NCI-H82 (cell line): ENCODE measurements around the gene VIT.

Experiments used
- DNase-seq: peaks from one replicate; lab custom pipeline; 2025; lab: John Stamatoyannopoulos, UW

The VIT gene

DNA sequence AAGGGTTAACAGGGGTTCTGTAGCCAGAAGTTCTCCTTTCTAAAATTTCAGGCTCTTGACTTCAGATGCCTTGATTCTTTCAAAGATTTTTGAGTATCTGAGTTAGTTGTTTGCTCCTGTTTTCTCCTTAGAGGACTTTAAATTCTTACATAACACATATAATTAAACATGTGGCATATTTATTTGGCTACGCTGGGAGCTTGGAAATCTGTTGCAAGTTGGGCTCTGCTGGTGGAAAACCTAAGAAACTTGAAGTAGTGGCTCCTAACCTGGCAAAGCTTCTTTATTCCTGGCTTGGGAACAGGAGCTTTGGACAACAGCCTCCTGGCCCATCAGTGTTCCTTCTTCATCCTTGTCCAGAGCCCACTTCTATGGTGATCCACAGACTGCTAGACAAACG is 72.6 kb downstream of the VIT start:
- DNase-seq = no peak

GRCh38 chr2:36770542-36771287 is 74.2 kb downstream of the VIT start:
- peak; percentile 79 for DNase-seq

DNA sequence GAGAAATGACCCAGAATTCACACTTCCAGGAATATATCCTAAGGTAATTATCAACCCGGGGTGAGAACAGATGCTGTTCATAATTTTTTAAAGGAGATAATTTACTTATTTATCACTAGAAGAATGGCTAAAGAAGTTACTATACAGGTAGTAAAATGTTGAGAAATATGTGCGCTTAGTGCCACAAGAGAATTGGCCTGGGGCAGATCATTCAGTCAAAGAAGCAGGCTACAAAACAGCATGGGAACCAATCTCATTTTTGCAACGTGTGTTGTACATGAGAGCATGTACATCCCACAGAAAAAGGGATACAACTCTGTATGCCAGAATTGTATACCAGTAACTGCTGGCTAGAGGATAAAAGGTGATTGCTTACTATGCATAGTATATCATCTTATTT is 75.2 kb downstream of the VIT start:
- no peak for DNase-seq

- DNase-seq = no peak
Observed at GRCh38 chr2:36773947-36774346, 77.4 kb downstream of the VIT start.

GRCh38 chr2:36775261-36775660 is 78.8 kb downstream of the VIT start:
- DNase-seq = no peak

DNA sequence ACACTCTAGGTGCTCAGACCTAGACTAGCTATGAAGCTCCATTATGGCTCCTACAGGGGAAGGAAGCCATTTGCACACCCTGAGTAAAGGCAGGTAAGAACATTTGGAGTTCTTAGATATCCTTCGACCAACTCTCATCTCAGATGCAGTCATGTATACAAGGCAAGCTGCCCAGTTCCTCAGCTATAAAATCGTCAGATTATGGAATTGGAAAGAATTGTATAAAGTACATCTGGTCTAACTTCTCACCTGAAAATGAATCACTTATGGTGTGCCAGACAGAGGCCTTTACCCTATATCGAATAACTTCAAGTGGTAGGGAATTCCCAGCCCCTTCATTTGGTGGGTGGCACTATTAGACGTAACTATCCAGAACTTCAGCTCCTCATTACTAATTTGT is 79.3 kb downstream of the VIT start:
- DNase-seq = no peak

GRCh38 chr2:36777272-36777671 is 80.8 kb downstream of the VIT start:
- DNase-seq = no peak

DNA sequence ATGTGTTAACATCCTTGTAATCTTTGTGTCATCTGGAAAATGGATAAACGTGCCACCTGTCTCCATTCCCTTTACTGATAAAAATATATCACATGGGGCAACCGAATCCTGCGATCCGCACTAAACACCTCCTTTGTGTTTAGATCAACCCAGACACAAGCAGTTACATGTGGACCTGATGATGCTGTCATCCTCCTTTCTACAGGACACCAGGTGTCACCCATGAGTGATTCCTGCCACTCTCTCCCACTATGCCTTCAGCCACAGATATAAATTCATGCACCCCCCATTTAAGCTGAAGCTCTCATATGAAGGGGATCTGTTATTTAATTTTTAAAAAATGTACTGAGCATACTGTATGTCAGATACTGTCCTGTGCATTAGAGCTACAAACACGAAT is 81.3 kb downstream of the VIT start:
- no peak for DNase-seq

DNA sequence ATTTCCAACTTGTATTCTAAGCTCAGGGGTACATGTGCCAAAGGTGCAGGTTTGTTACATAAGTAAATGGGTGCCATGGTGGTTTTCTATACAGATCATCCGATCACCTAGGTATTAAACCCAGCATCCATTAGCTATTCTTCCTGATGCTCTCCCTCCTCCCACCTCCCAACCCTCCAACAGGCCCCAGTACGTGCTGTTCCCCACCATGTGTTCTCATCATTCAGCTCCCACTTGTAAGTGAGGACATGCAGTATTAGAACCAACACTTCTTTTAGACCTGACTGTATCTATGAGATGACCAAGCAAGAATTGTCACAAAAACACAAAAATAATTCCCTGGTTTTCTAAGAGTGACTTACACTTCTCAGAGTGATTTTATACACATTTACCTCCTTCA is 83.0 kb downstream of the VIT start:
- no peak for DNase-seq

DNA sequence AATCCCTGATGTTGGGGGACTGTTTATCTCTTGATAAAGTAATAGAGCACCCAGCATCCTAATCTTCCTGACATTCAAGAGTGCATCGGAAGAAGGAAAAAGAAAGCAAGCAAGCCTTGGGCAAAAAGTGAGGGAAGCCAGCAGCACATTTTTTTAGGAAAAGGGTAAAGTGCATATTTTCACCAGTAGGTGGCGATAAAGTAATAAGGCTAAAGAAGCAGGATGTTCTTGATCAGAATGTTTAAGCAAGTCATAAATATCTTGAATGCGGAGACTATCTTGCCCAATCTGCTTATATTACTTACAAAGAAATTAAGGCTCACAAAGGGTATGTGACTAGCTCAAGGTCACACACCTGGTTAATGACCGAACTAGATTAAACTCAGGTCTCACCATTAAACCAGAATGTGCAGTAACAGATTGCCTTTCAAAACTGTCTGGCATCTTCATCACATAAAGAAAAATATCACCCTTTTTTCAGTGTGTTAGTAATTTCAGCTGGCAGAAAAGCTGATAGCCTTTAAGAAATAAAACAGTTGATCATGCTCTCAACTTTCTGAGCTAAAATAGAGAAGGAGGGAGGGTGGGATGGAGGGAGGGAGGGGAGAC is 83.8 kb downstream of the VIT start:
- DNase-seq = peak; percentile 73

GRCh38 chr2:36781907-36782720 is 85.6 kb downstream of the VIT start:
- no peak for DNase-seq

DNA sequence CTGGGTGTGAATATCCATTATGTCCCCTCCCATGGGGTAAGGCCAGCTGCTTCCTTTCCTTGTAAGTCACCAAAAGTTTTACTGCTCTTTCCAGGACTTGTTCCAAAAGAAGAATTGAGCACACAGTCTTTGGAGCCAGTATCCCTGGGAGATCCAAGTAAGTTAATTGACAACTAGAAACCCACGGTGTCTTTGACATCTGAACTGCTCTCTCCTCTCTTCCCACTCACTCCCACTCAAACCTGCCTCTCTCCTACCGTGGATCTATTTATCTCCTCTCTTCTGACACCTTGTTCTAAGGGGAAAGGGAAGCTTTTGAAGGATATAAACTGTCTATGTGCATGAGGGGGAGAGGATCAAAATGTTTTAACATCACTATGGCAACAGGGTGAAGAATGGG is 86.7 kb downstream of the VIT start:
- no peak for DNase-seq

DNA sequence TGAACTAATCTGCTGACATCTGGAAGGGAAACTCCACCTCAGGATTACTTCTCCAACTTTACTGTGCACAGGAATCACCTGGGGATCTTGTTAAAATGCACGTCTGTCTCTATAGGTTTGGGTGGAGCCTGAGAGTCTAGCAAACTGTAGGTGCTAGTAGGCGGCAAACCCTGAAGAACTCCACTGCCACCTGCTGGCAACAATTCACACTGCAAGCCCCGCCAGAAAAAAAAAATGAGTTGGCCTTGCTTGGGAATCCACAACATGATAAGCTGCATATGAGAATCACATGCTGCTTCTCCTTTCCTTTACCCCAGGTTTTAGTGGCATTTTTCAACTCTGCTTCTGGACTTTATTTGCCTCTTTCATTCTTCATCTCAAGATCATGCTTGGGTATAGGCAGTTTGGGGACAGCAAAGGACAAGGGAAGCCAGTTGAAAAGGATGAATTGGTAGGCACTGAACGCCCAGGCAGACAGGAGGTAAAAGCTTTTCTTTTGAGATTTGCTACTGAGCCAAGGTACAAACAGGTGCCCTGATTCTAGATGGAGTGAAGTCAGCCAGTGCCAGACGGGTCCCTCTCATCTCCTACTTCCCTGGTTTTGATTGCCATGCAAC is 88.8 kb downstream of the VIT start:
- DNase-seq = peak; percentile 74

GRCh38 chr2:36789181-36789804 is 92.8 kb downstream of the VIT start:
- DNase-seq = no peak

- DNase-seq = no peak
Observed at GRCh38 chr2:36792951-36793350, 96.4 kb downstream of the VIT start.

DNA sequence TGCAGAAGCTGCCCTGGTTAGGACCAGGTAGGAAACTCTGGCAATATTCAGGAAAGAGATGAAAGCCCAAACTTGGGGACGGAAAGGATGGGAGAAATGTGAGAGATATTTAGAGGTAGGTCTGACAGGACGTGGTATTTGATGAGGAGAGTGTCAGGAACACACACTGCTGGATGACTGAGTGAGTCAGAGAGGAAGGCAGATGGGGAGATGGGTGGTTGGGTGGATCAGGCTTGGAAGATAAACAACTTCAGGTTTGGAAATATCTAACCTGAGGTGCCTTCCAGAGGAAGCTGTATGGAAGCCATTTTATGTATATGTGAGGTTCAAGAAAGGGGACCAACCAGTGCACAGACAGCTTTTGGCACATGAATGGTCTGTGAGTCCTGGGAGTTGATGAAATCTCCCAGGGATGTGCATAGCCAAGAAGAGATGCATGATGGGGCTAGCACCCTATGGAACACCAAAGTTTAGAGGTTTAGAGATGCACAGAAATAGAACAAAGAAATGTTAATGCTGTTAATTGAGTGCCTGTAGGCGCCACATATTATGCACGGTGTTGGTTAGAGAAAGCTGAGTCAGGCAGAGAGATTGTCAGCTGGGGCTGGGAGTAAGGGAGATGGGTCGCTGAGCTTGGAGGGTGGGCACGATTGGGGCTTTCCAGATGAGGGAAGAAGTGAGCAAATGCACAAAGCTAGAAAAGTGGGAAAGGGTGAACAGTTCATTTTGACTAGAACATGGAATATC is 101.0 kb downstream of the VIT start:
- DNase-seq = no peak

DNA sequence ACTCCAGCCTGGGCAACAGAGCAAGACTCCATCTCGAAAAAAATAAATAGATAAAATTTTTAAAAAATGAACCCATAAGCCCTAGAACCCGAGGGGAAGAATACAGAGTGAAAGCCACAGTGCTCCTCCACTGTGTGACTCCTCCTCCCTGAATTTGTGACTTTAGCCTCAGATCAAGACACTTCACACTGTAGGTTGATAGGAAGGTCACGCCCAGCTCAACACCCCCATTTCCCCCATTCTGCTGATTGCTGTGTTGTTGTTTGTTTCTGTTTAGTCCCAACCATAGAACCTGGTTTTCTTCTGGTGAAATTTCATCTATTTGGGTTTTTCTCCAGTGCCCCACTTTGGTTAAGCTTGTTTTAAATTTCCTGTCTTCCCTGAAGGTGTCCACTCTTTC is 102.2 kb downstream of the VIT start:
- DNase-seq = no peak

DNA sequence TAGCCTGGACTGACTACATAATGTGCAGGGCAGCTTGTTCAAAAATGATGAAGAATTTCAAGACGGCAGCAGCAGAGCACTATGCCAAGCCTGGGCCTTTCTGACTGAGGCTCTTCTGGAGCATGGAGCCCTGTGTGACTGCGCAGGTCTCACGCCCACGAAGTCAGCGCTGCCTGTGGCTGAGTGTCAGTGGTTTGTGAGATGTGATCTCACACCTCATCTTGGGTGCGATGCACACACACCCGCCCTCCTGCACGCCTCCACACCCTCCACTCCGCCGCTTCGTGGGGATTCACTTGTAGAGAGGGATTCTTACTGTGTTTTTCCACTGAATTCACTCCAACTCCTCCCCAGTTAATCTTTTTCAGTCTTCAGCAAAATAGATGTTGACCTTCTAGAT is 103.9 kb downstream of the VIT start:
- DNase-seq = no peak

- DNase-seq = no peak
Observed at GRCh38 chr2:36801088-36801487, 104.6 kb downstream of the VIT start.

- no peak for DNase-seq
Observed at GRCh38 chr2:36802952-36803351, 106.4 kb downstream of the VIT start.

- no peak for DNase-seq
Observed at GRCh38 chr2:36805635-36806224, 109.2 kb downstream of the VIT start.
